Left colon (tissue), 2 donors: ENCODE results near the gene TPX2. TPM values are rescaled to one million over a fixed set of nuclear protein-coding genes. Genes with fewer than 3 reads are reported as not detected.

Source experiments
- ATAC-seq: fragments of 200-7000 bp; cut with Tn5 transposase; one replicate; pipeline ENCODE4 v1.9.1; 2020; ENCODE audit warnings: mild to moderate bottlenecking, moderate library complexity
- DNase-seq, 2 donors: peaks; one replicate each; pipeline ENCODE4 v3.0.0-alpha.2; 2020
- intact Hi-C, 2 donors: fragments of 100-400 bp; cut with DNase I in 1 of 2; cut with micrococcal nuclease in 1 of 2; formaldehyde crosslinking; loops; one replicate each; pipeline versions ENCODE4 v1.11.2 to v1.14.0; 2022; cut with DNase I, micrococcal nuclease
- long read RNA-seq: library from polyadenylated mRNA; unstranded; transcript quantifications from one replicate; pipeline ENCODE4 v2.0.0, GENCODE V29; 2021
- total RNA-seq, 2 donors: library from RNA; stranded (reverse); fragmentation: NEBNext Ultra II Directional; extraction: Animal tissue kit (Norgen Biotek cat#: 25700); gene quantifications; one replicate each; pipeline ENCODE4 v1.2.1, GENCODE V29; 2021
- donor health status: DM: no; HTN: no; CAD: no.
- donor health status: DM: yes; HTN: yes; CAD: no.

Gene TPX2
- 10 to 100 TPM in 1 of 2 donors, 1 to 10 TPM in 1; 7.4 to 15.8 TPM for total RNA-seq
- long read RNA-seq, transcript TPX2-201 (18 exons, 3,497 nt): major isoform, 13 of 23 reads
- long read RNA-seq, partial matches to known transcripts: 5 of 23 reads
- long read RNA-seq, other reads (novel, unspliced or antisense): 5 of 23 reads

GRCh38 chr20:31738729-31739549 lies at the start of gene TPX2:
Gene TPX2, plus strand, starts transcription at chr20:31739290. Its CDS starts 18,187 bp downstream, at chr20:31757477.
- DNase-seq (peak; percentile 93 to 97), ATAC-seq (peak; percentile 96)
- intact Hi-C loops: no loop called here

- ATAC-seq: no peak
- intact Hi-C loops: no loop called here
- DNase-seq: no peak
Observed at GRCh38 chr20:31690124-31690666, 48.9 kb upstream of the TPX2 start.

- ATAC-seq: no peak
- intact Hi-C loops: no loop called here
- no peak for DNase-seq
Observed at GRCh38 chr20:31691646-31692275, 47.3 kb upstream of the TPX2 start.

- ATAC-seq: no peak
- intact Hi-C loops: no loop called here
- DNase-seq: no peak
Observed at GRCh38 chr20:31693402-31693801, 45.7 kb upstream of the TPX2 start.

GRCh38 chr20:31693987-31694661 lies 45.0 kb upstream of the TPX2 start:
- peak in 1 of 2 donors; percentile 30 for DNase-seq
- no peak for ATAC-seq

GRCh38 chr20:31694842-31695593 lies 44.1 kb upstream of the TPX2 start:
- no peak for DNase-seq
- ATAC-seq: no peak
- intact Hi-C loops: no loop called here

More at GRCh38 chr20:31693987-31694661, 45.0 kb upstream of the TPX2 start:
- intact Hi-C loops: no loop called here

- peak in 1 of 2 donors; percentile 39 for DNase-seq
- intact Hi-C loops: no loop called here
- ATAC-seq: peak; percentile 62
Observed at GRCh38 chr20:31695849-31696804, 43.0 kb upstream of the TPX2 start.

GRCh38 chr20:31698243-31698802 lies 40.8 kb upstream of the TPX2 start:
- ATAC-seq: no peak
- intact Hi-C loops: no loop called here
- no peak for DNase-seq

- DNase-seq (peak in 1 of 2 donors; percentile 78), ATAC-seq (peak; percentile 70)
- intact Hi-C loops: no loop called here
Observed at GRCh38 chr20:31698803-31699718, 40.0 kb upstream of the TPX2 start.

- no peak for DNase-seq
- intact Hi-C loops: no loop called here
- no peak for ATAC-seq
Observed at GRCh38 chr20:31699801-31700728, 39.0 kb upstream of the TPX2 start.

- ATAC-seq (no peak), DNase-seq (no peak)
- intact Hi-C loops: no loop called here
Observed at GRCh38 chr20:31700747-31701146, 38.3 kb upstream of the TPX2 start.

- DNase-seq (no peak), ATAC-seq (no peak)
- intact Hi-C loops: no loop called here
Observed at GRCh38 chr20:31701591-31701990, 37.5 kb upstream of the TPX2 start.

- intact Hi-C loops: no loop called here
- ATAC-seq (peak; percentile 89), DNase-seq (peak; percentile 79 to 85)
Observed at GRCh38 chr20:31704225-31705119, 34.6 kb upstream of the TPX2 start.

- intact Hi-C loops: no loop called here
- no peak for DNase-seq
- ATAC-seq: no peak
Observed at GRCh38 chr20:31705191-31705590, 33.9 kb upstream of the TPX2 start.
